GM12875 (cell line): ENCODE results near the gene RNF182.
"Not testable (repeated sequence)": the region's sequence is repeated elsewhere in the genome, so short reads cannot be mapped to it uniquely, and the experiment has no call there.

Experiments used
- H3K4me3 ChIP-seq: one replicate; pipeline ENCODE4 v1.5.1; 2011; ENCODE audit warnings: low read depth, low read length, control low read depth
- TF ChIP-seq, protein P1 (sequence below): IDR thresholded peaks from 2 replicates; pipeline ENCODE4 v1.5.1; 2011; ENCODE audit warnings: low read depth, mild to moderate bottlenecking, control low read depth, inconsistent platforms, low read length, moderate library complexity, borderline replicate concordance; ENCODE audit not compliant: insufficient read depth

RNF182 gene

DNA sequence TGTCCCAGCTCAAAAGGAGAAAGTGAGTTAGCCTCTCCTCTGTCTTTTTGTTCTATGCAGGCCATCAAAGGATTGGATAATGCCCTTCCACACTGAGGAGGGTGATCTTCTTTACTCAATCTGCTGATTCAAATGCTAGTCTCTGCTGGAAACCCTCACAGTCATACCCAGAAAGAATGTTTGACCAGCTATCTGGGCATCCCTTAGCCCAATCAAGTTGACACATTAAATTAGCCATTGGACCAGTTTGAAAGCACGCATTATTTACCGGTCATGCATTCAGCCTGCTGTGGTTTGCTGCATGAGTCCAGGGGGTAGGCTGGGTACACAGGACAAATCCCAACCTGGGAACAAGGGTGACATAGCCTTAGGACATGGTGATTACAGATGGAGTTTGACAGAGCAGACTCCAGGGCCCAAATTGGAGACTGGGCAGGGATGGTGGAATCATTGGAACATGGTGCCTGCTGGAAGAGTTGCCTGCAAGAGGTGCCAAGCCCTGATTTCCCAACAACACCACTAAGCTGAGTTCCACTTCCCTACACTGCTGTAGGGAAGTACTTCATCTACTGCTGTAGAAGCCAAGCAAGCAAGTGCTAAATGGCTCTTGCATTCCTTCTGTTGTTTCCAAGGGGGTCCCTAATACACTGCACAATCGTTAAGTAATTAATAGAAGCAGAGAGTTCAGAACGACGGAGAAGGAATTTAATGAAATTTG lies 87.7 kb downstream of the RNF182 start:
- H3K4me3 ChIP-seq, result no peak overlapping the region
- TF ChIP-seq, protein P1, sequence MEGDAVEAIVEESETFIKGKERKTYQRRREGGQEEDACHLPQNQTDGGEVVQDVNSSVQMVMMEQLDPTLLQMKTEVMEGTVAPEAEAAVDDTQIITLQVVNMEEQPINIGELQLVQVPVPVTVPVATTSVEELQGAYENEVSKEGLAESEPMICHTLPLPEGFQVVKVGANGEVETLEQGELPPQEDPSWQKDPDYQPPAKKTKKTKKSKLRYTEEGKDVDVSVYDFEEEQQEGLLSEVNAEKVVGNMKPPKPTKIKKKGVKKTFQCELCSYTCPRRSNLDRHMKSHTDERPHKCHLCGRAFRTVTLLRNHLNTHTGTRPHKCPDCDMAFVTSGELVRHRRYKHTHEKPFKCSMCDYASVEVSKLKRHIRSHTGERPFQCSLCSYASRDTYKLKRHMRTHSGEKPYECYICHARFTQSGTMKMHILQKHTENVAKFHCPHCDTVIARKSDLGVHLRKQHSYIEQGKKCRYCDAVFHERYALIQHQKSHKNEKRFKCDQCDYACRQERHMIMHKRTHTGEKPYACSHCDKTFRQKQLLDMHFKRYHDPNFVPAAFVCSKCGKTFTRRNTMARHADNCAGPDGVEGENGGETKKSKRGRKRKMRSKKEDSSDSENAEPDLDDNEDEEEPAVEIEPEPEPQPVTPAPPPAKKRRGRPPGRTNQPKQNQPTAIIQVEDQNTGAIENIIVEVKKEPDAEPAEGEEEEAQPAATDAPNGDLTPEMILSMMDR, result no peak

DNA sequence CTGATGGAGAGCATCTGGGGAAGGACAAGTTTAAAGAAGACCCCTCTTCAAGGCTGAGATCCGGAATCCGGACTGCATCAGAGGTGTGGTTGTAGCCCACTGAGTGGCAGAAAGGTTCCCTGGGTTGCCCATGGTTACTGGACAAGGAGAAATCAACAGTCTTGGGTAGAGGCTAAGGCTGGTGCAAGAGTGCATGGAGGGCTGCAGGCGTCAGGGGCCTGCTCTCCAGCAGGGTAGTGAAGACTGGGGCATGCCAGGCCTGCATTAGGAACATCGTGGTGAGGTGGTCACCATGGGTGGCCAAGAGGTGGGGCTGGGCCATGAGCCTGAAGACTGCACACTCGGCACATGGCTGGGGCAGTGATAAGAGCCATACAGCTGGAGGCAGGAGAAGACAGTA lies 91.2 kb downstream of the RNF182 start:
- TF ChIP-seq, protein P1, result no peak
- no peak overlapping the region for H3K4me3 ChIP-seq

DNA sequence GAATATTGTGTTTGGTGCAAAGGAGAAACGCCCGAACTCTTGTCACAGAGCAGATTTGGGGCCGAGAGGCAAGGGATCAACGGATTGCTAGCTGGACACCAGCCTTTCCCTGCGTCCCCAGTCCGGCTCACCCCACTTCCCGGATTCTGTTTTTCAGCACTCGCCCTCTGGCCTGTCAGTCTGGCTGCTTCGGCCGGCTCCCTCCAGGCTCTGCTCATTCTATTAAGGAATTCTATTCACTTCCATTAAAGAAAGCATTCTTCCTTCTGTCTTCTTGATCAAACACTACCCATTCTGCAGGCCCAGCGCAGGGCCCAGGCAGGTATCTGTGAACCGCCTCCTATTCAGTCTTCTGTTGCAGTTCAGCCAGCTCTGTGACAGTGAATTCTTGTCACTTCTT lies 91.7 kb downstream of the RNF182 start:
- H3K4me3 ChIP-seq, result no peak overlapping the region
- TF ChIP-seq, protein P1, result no peak

DNA sequence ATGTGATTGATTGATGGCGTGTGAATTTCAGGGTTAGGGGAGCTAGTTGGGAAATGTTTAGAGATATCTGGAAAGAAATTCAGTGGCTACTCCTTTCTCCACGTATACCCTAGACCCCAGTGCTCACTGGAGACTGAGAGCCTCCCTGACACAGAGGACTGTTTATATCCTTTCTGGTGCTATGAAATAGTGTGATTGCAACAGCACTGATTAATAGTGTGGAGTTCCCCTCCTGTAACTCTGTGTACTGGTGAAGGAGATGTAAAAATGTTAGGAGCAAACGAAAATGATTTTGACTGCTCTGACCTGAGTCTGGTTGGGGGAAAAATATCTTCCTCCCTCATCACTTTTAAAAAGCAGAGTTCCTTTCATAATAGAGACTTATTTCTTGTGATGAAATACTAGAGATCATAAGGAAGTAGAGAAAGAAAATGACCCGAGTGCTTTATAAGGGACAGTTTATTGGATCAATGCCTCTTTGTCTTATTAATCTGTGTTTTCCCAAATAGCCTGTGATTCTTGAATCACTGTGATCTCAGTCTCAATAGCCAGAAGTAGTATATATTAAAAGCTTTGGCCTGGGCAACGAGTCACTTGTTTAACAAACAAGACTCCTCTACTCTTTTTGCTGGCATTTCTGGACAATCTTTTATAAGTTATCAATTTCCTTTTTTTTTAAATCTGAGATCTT lies 92.3 kb downstream of the RNF182 start:
- TF ChIP-seq, protein P1, result no peak

DNA sequence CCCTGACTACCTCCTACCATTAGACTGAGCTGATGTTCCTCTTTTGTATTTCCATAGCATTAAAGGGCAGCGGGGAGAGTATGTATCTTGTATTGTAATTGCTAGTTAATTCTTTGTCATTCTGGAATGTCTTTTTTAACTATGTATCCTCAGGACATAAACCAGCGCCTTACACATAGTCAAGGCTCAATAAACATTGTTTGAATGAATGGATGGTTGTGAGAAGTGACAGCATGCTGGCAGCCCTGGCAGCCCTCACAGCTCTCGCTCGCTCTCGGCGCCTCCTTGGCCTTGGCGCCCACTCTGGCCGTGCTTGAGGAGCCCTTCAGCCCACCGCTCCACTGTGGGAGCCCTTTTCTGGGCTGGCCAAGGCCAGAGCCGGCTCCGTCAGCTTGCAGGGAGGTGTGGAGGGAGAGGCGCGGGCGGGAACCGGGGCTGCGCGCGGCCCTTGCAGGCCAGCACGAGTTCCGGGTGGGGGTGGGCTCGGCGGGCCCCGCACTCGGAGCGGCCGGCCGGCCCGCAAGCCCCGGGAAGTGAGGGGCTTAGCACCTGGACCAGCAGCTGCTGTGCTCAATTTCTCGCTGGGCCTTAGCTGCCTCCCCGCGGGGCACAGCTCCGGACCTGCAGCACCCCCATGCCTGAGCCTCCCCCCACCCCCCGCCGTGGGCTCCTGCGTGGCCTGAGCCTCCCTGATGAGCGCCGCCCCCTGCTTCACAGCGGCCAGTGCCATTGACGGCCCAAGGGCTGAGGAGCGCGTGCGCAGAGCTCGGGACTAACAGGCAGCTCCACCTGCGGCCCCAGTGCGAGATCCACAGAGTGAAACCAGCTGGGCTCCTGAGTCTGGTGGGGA lies 93.1 kb downstream of the RNF182 start:
- TF ChIP-seq, protein P1, result no peak
- H3K4me3 ChIP-seq, result no peak overlapping the region

More for the DNA sequence above, 92.3 kb downstream of the RNF182 start:
- no peak overlapping the region for H3K4me3 ChIP-seq

DNA sequence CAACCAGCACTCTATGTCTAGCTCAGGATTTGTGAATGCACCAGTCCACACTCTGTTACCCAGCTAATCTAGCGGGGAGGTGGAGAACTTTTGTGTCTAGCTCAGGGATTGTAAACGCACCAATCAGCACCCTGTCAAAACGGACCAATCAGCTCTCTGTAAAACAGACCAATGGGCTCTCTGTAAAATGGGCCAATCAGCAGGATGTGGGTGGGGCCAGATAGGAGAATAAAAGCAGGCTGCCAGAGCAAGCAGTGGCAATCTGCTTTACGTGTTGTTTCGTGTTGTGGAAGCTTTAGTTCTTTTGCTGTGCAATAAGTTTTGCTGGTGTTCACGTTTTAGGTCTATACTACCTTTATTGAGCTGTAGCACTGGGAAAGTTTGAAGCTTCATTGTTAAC lies 93.8 kb downstream of the RNF182 start:
- not testable (repeated sequence) for H3K4me3 ChIP-seq

DNA sequence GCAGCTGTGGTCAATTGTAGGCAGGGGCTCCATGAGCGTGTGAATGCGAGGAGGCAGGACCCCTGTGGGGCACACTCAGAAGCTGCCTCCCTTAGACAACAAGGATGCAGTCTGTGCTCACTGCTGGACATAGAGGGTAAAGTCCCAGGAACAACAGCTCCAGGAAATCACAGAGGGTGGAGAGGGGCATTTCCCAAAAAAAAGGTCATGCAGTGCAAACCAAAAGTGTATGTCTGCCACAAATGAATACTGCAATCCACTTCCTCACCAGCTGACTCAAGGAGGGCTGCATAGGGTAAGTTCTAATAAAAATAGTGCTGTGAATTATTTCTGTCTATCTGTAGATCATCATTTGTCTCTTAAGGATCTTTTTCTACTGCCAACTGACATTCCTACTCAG lies 95.8 kb downstream of the RNF182 start:
- no peak overlapping the region for H3K4me3 ChIP-seq
- TF ChIP-seq, protein P1, result no peak
